ENCODE measurements around the gene DAPP1.
A peak's percentile ranks its signal among the peaks of the same experiment; 100 is the strongest.
"Not testable (repeated sequence)": the region's sequence is repeated elsewhere in the genome, so short reads cannot be mapped to it uniquely, and the experiment has no call there.

The DAPP1 gene, protein sequence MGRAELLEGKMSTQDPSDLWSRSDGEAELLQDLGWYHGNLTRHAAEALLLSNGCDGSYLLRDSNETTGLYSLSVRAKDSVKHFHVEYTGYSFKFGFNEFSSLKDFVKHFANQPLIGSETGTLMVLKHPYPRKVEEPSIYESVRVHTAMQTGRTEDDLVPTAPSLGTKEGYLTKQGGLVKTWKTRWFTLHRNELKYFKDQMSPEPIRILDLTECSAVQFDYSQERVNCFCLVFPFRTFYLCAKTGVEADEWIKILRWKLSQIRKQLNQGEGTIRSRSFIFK

GRCh38 chr4:99816545-99817308 is at the start of gene DAPP1:
DAPP1 (plus strand) TSS chr4:99816827; CDS start chr4:99816914, 87 bp downstream.
- DNase-seq (ENCODE audit: low read depth) = peak; percentile 53

- DNase-seq (ENCODE audit: low read depth) = not testable (repeated sequence)
These were observed 45.8 kb upstream of the DAPP1 start for GRCh38 chr4:99770842-99771241.

- DNase-seq (ENCODE audit: low read depth) = no peak
These were observed 32.7 kb upstream of the DAPP1 start for GRCh38 chr4:99783940-99784339.

DNA sequence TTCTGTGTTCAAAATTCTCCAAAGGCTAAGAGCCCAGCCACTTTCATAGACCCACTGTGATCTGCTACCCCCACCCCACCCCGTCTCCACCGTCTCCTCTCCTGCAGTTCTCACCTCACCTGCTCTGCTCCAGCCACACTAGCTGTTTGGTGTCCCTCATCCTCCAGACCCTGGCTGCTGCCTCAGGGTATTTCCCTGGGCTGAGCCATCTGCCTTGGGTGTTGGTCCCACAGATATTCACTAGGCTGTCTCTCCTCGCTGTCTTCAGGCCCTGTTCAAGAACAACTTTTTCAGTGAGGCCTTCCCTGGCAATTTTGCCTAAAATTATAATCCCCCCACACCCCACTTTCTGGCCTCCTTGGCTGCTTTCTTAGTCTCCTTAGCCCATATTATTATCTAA is 31.8 kb upstream of the DAPP1 start:
- DNase-seq (ENCODE audit: low read depth) = no peak

GRCh38 chr4:99790796-99791617 is 25.6 kb upstream of the DAPP1 start:
- DNase-seq (ENCODE audit: low read depth) = no peak

- no peak for DNase-seq (ENCODE audit: low read depth)
These were observed 16.2 kb upstream of the DAPP1 start for GRCh38 chr4:99800332-99801004.

- DNase-seq (ENCODE audit: low read depth) = no peak
These were observed 15.5 kb upstream of the DAPP1 start for GRCh38 chr4:99801005-99801699.

GRCh38 chr4:99803566-99804101 is 13.0 kb upstream of the DAPP1 start:
- no peak for DNase-seq (ENCODE audit: low read depth)

DNA sequence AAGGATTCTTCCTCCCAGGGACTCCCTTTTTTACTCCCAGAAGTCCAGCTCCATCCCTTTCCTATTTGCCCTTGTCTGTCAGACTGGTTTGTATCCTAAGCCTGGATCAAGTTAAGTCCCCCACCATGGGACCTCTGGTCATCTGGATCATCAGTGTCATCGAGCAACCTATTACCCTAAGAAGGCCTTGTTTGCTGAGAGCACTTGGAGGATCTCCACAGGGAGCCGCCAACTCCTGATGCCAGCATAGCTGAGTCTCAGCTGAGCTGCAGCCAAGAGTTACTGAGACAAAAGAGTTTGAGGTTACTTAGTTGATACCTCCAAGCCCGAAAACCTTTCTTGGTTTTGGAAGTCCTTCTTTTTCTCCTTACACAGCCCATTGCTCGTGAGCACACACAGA is 10.1 kb upstream of the DAPP1 start:
- DNase-seq (ENCODE audit: low read depth) = no peak

DNA sequence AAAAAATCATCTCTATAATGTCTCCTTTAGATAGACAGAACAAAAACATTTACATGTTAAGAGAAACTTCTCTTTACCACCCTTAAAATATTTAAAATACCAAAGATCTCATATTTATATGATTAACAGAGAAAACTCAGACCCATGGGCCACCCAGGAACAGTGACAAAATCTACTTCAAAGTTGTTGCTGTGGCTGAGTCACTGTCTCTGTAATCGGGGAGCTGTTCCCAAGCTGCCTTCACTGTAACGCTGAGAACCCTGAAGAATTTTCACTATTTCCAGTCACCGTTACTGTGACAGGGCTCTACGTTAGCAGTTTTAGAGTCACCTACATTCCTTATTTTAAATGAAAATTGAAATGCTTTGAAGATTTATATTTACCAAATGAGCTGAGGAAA is 9.0 kb upstream of the DAPP1 start:
- DNase-seq (ENCODE audit: low read depth) = no peak

DNA sequence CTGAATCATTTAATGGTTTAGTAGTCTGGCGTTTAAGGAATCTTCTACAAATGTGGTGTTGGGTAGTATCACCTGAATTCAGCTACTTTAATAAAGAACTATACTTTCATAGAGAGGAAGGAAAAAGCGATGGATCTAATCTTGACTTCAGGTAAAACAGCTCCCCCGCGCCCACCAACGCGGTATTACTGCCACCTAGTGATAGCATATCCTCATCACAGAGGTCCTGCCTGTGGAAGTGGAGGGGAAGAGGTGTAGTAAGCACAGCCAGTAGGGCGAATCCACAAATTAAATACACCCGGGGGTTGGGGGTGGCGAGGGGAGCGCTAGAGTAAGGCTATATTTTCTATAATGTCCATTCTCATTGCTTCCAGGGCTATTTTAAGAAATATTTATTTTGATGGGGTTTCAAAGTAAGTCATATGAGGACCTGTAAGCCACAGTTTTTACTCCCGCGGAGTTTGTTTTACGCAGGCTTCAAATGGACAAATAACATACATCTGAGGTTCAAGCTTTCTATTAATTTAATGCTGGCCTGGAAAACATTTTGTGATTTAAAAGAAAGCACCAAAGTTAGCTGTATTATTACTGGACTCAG is 8.3 kb upstream of the DAPP1 start:
- DNase-seq (ENCODE audit: low read depth) = peak; percentile 63

GRCh38 chr4:99809326-99809725 is 7.3 kb upstream of the DAPP1 start:
- DNase-seq (ENCODE audit: low read depth) = no peak

DNA sequence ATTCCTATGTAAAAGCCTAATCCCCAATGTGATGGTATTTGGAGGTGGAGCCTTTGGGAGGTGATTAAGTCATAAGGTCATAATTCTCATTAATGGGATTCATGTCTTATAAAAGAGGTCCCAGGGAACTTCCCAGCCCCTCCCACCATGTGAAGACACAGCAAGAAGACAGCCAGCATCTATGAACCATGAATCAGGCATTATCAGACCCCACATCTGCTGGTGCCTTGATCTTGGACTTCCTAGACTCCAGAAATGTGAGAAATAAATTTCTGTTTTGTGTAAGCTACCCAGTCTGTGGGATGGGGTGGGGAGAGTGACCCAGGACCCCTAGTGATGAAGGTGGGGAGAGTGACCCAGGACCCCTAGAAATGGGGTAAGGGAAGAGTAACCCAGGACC is 6.1 kb upstream of the DAPP1 start:
- no peak for DNase-seq (ENCODE audit: low read depth)

DNA sequence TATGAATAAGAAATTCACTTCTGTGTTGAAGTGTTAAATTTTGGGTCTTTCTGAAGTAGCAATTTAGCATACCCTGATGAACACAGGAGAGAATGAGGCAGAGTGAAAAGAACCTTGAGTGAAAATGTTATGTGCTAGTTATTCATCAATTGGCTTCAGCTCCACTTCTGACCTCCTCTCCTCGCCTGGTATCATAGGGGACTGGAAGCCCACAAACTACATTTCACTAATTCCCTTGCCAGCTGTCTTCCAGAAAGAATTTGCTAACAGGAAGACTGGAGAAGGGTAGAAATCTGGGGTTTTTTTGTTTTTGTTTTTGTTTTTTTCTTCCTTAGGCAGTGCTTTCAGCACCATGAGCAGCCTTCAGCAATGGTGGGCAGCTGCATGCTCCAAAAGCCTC is 5.5 kb upstream of the DAPP1 start:
- no peak for DNase-seq (ENCODE audit: low read depth)

- peak; percentile 37 for DNase-seq (ENCODE audit: low read depth)
These were observed 4.8 kb upstream of the DAPP1 start for GRCh38 chr4:99811850-99812249.

DNA sequence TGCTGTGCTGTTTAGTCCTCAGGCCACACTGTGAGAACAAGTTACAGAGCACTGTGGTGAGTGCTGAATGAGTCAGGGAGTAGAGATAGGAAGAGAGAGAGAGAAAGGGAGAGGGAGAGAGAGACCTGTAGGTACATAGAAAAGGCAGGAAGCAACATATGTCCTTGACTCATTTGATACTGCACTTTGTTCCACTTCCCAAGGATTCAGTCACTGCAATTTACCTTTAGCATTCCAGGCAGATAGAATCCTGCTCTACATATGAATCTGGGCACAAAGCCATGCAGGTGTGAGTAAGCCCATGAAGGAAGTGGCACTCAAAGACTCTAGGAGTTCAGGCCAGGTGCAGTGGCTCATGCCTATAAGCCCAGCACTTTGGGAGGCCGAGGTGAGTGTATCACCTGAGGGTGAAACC is 1.0 kb upstream of the DAPP1 start:
- no peak for DNase-seq (ENCODE audit: low read depth)

DNA sequence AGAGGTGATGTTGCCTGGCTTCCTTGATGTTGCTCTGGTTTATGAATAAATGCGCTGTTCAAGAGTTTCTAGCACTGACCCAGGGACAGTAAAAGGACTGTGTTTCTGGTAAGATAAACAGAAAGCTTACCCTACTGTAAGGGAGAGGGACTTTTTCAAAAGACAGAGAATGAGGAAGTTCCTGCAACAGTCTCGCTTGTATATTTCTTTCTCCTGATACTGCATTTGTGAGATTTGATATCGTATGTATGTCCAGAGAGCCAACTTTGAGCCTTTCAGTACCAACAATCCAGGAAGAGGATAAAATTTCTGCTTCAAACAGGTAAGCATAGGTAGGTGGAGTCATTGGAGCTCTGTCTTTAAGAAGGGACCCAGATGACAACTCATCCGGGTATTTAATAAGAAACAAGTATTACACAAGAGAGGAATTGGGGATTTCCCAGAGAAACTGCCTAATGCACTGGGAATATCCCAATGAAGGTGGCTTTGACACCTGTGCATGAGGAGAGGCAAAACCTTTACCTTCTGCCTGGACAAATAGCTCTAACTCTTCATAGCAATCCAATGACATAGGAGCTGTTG is 773 bp downstream of the DAPP1 start:
- no peak for DNase-seq (ENCODE audit: low read depth)

- DNase-seq (ENCODE audit: low read depth) = no peak
These were observed 2.0 kb downstream of the DAPP1 start for GRCh38 chr4:99818661-99819060.

DNA sequence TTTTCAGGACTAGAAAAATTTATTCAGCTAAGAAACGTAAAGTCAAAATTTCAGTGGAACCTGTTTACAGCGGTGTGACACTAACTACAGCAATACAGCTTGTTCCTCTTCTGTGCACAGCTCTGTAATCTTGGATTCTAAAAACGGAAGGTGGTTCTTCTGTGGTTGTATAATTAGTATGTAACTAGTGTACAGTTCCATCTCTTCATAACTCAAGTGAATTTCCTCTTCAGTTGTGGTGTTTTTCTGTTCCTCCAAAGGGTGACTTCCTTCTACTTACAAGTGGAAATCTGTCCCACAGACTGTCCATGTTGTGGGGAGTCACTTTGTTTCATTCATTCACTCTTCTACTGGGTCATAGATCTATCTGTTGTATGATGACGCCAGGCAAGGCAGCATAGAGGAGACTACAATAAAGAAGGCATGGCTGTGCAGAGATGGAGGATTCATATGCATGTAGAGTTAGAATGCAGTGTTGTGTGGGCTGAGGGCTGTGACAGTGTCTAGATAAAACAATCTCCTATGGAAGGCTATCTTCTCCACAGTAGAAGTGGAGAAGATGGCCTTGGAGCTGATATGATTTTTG is 5.4 kb downstream of the DAPP1 start:
- no peak for DNase-seq (ENCODE audit: low read depth)

GRCh38 chr4:99822734-99823133 is 6.1 kb downstream of the DAPP1 start:
- no peak for DNase-seq (ENCODE audit: low read depth)

All from activated T-cell treated with anti-CD3 and anti-CD28 coated beads for 1 hour (primary cell).